Esophagus muscularis mucosa (tissue), 4 donors: Measurements from ENCODE around the gene LILRB2. TPM values are rescaled to one million over a fixed set of nuclear protein-coding genes. Genes with fewer than 3 reads are reported as not detected.
"Not testable (repeated sequence)": the region's sequence is repeated elsewhere in the genome, so short reads cannot be mapped to it uniquely, and the experiment has no call there.

Experiments
- DNase-seq: peaks from one replicate; pipeline ENCODE4 v3.0.0-alpha.2; 2017; ENCODE audit errors: extremely low spot score
- H3K27ac ChIP-seq, 4 donors: fragments of 200-600 bp; sonication (generic); replicated peaks in 1 of 4; 1 replicate in 3 of 4; 2 replicates in 1 of 4; pipeline ENCODE4 v1.5.1; 2016 to 2019; ENCODE audit warnings: mild to moderate bottlenecking in 1 of 4
- H3K27me3 ChIP-seq, 4 donors: fragments of 200-600 bp; sonication (generic); one replicate each; pipeline versions ENCODE4 v1.5.1 to v1.6.0; 2016 to 2019
- H3K36me3 ChIP-seq, 4 donors: fragments of 200-600 bp; sonication (generic); one replicate each; pipeline ENCODE4 v1.5.1; 2016 to 2019
- H3K4me1 ChIP-seq, 4 donors: fragments of 200-600 bp; sonication (generic); one replicate each; pipeline ENCODE4 v1.5.1; 2016 to 2019
- H3K4me3 ChIP-seq, 4 donors: fragments of 200-600 bp; sonication (generic); 1 replicate in 2 of 4; 2 replicates in 2 of 4; pipeline ENCODE4 v1.5.1; 2016 to 2019; ENCODE audit warnings: mild to moderate bottlenecking in 4 of 4, moderate library complexity in 1 of 4
- H3K9me3 ChIP-seq, 4 donors: fragments of 200-600 bp; sonication (generic); 1 replicate in 3 of 4; 2 replicates in 1 of 4; pipeline ENCODE4 v1.5.1; 2016 to 2019
- EP300 ChIP-seq: sonication (generic); formaldehyde crosslinking; IDR thresholded peaks from one replicate; pipeline ENCODE4 v1.6.1; 2017; ENCODE audit warnings: antibody characterized with exemption
- POLR2A ChIP-seq: fragments of 450-650 bp; IDR thresholded peaks from one replicate; pipeline ENCODE4 v1.6.1; 2017; ENCODE audit warnings: antibody characterized with exemption, moderate library complexity, mild to moderate bottlenecking, low read depth
- POLR2AphosphoS5 ChIP-seq, 2 donors: sonication (generic); formaldehyde crosslinking; IDR thresholded peaks; one replicate each; pipeline ENCODE4 v1.6.1; 2017; ENCODE audit warnings: antibody characterized with exemption in 2 of 2
- WGBS: methylation state at CpG from one replicate; pipeline ENCODE4 v1.1.5; 2018; 5-methylcytosine and 5-hydroxymethylcytosine counted together
- intact Hi-C: fragments of 100-400 bp; cut with DNase I; formaldehyde crosslinking; loops from one replicate; pipeline ENCODE4 v1.15.1; 2023
- total RNA-seq, 4 donors: library from RNA; depleted of rRNA; stranded (reverse); fragments of >200 nt; gene quantifications; one replicate each; pipeline versions ENCODE4 v1.1.0 to v1.2.1, GENCODE V29; 2016
- TF ChIP-seq, protein P1 (sequence below), 3 experiments: fragments of 200-600 bp in 2 of 3; fragments of 450-650 bp in 1 of 3; sonication (generic) in 2 of 3; IDR thresholded peaks; one replicate each; pipeline ENCODE4 v1.5.1; 2017 to 2019; ENCODE audit warnings: antibody characterized with exemption in 3 of 3, mild to moderate bottlenecking in 2 of 3, moderate library complexity in 1 of 3

The LILRB2 gene
- total RNA-seq, 4 donors from 2014 or later, result 2.1 to 5.6 (median 2.6) TPM

DNA sequence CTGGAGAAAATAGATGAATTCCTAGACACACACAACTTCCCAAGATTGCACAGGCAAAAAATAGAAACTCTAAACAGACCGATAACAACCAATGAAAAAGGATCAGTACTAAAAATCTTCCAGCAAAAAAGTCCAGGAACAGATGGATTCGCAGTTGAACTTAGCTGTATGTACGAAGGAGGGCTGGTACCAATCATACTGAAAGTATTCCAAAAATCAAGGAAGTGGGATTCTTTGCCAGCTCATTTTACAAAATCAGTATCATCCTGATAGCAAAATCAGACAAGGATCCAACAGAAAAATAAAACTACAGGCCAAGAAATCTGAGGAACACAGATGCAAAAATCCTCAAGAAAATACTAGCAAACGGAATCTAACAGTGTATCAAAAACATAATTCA, 6.5 kb upstream of the LILRB2 start:
- no peak for TF ChIP-seq POLR2A
- no peak for TF ChIP-seq EP300
- no peak for TF ChIP-seq POLR2AphosphoS5 (IDR thresholded peaks at IDR 0.05)
- TF ChIP-seq, protein P1, sequence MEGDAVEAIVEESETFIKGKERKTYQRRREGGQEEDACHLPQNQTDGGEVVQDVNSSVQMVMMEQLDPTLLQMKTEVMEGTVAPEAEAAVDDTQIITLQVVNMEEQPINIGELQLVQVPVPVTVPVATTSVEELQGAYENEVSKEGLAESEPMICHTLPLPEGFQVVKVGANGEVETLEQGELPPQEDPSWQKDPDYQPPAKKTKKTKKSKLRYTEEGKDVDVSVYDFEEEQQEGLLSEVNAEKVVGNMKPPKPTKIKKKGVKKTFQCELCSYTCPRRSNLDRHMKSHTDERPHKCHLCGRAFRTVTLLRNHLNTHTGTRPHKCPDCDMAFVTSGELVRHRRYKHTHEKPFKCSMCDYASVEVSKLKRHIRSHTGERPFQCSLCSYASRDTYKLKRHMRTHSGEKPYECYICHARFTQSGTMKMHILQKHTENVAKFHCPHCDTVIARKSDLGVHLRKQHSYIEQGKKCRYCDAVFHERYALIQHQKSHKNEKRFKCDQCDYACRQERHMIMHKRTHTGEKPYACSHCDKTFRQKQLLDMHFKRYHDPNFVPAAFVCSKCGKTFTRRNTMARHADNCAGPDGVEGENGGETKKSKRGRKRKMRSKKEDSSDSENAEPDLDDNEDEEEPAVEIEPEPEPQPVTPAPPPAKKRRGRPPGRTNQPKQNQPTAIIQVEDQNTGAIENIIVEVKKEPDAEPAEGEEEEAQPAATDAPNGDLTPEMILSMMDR (IDR thresholded peaks at IDR 0.05), result no peak
- no peak overlapping the region for H3K27ac ChIP-seq
- DNase-seq, result no peak
- peaks cover 0 to 38% (median 0%) of the 10 kb centered on the region in 4 donors for H3K27me3 ChIP-seq
- WGBS, result 60% methylated on average over 4 of the region's 4 CpGs
- intact Hi-C loops, result no loop called here
- H3K36me3 ChIP-seq, result no peaks in the 10 kb centered on the region
- H3K4me3 ChIP-seq, result no peak overlapping the region
- no peaks in the 10 kb centered on the region for H3K9me3 ChIP-seq
- H3K4me1 ChIP-seq, result peaks cover 0 to 4% (median 0%) of the 10 kb centered on the region in 4 donors

DNA sequence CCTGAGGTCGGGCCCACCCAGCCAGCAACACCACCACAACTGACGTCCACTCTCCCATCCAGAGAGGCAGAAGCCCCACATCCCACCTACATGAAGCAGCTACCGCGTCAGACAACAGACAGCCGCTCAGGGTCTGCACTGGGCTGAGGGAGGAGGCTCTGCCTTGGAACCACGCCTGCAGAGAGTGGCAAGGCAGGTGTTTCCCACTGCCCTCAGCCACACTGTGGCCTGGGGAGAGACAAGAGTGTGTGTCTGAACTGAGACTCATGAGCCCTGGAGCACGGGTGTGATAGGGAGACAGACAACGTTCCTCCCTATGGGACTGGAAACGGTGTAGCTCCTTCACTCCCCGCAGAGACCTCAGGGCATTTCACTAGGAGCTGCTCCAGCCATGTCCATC, 5.4 kb upstream of the LILRB2 start:
- H3K4me3 ChIP-seq, DNase-seq, H3K4me1 ChIP-seq, H3K36me3 ChIP-seq, H3K27ac ChIP-seq, intact Hi-C loops, H3K9me3 ChIP-seq: not testable (repeated sequence)
- 75% methylated on average over 2 of the region's 10 CpGs for WGBS
- H3K27me3 ChIP-seq, result peaks cover 0 to 49% (median 0%) of the 10 kb centered on the region in 4 donors

DNA sequence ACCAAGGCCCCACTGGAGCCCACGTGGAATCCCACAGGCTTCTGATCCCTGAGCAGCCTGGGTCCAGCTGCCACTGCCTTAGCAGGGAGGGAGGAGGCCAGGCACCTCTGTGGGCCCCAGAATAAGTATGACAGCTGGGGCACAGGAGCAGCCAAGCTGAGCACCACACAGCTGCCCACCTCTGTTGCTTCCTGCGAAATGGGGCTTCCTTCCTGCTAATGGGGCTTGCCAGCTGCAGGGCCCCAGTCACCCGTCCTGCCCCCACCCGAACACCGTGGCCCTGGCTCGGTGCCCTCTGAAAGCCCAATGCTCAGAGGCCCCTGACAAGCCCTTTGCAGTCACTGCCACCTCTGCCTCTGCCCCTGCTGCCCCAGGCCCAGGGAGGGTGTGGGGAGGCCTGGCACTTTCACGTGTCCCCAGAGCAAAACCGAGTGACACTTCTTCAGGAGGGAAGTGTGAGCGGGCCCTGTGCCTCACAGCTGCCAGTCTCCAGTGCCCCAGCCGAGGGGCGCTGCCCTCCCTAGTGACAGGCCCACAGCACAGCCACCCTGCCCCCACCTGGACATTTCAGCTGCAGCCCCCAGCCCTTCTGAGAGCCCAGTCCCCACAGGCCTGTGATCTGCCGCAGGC, 4.6 kb upstream of the LILRB2 start:
- peaks cover 0 to 52% (median 0%) of the 10 kb centered on the region in 4 donors for H3K27me3 ChIP-seq
- H3K9me3 ChIP-seq, intact Hi-C loops, DNase-seq, H3K4me1 ChIP-seq, H3K4me3 ChIP-seq, H3K27ac ChIP-seq, H3K36me3 ChIP-seq: not testable (repeated sequence)
- WGBS, result 71% methylated on average over 7 of the region's 12 CpGs

DNA sequence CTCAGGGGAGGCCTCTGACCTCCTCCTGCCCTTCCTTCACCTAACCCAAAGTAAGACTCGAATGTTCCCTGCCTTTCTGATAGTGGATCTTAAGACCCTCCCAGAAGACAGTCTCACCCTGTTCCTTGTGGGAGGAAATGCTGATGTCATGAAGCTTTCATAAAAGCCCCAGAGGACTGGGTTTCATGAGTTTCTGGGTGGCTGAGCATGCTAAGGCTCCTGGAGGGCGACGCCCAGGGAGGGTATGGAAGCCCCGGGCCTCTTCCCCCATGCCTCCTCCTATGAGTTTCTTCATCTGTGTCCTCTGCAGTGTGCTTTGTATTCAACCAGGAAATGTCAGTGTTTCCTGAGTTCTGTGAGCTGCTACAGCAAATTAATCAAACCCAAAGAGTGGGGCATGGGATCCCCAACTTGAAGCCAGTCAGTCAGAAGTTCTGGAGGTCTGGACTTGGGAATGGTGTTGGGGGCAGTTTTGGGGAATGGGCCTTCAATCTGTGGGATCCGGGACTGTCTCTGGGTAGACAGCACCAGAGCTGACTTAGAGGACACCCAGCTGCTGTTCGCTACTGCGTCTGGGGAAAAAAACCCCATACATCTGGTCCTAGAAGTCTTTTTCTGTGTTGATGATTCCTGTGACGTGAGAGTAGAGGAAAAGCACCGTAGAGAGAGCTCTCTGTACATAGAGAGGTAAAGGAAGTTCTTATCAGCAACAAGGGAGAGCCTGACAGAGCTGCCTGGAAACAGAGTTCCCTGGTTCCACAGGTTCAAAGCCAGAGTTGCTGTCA, 2.0 kb upstream of the LILRB2 start:
- peaks cover 0 to 69% (median 0%) of the 10 kb centered on the region in 4 donors for H3K27me3 ChIP-seq
- H3K36me3 ChIP-seq, result no peaks in the 10 kb centered on the region
- H3K4me3 ChIP-seq, result no peak overlapping the region
- H3K9me3 ChIP-seq, result no peaks in the 10 kb centered on the region
- no peak for TF ChIP-seq POLR2AphosphoS5 (IDR thresholded peaks at IDR 0.05)
- TF ChIP-seq EP300, result no peak
- TF ChIP-seq, protein P1 (IDR thresholded peaks at IDR 0.05), result no peak
- no peak for TF ChIP-seq POLR2A
- WGBS, result 34% methylated on average over 9 of the region's 9 CpGs
- intact Hi-C loops, result no loop called here
- no peak for DNase-seq
- no peak overlapping the region for H3K27ac ChIP-seq
- H3K4me1 ChIP-seq, result peaks cover 0 to 4% (median 0%) of the 10 kb centered on the region in 4 donors

DNA sequence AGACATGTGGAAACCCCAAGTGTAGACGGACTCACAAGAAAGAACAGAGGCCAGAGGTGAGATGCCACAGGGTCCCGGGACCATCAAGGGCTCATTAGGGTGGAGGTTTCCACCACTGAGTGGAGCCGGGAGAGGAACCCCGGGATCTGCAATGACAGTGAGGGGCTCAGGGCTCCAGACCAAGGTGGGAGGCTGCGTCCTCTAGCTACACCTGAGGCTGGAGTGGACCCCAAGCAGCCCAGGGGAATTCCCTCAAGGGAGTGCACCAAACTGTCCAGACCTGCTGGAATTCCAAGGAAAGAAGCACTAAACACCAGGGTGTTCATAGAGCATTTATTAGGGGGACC, 792 bp upstream of the LILRB2 start:
- not testable (repeated sequence) for H3K27ac ChIP-seq, H3K9me3 ChIP-seq, H3K4me1 ChIP-seq, H3K4me3 ChIP-seq, H3K36me3 ChIP-seq, DNase-seq
- intact Hi-C loops, result loop anchor here (2.0 kb wide), 1 partner anchor 305 kb away; no protein-coding TSS in a partner anchor
- peaks cover 0 to 79% (median 0%) of the 10 kb centered on the region in 4 donors for H3K27me3 ChIP-seq
- WGBS, result 85% methylated on average over 5 of the region's 5 CpGs

DNA sequence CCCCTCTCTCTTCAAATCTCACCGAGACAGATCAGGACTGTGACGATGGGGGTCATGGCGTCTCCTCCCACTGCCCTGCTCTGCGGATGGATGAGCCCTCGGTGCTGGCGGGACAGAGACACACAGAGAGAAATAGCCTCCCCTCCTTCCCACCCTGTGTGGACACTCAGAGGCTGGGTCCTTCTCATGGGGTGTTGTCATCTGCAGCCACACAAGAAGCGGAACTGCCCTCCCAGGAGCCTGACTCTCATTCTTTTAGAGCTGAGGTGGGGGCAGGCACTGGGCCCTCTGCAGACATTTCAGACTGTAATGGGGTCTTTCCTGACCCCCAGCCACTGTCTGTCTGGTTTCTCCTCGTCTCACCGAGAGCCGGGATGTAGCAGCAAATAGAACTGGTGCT, 469 bp downstream of the LILRB2 start:
- H3K9me3 ChIP-seq, H3K27ac ChIP-seq, H3K36me3 ChIP-seq, H3K4me1 ChIP-seq, DNase-seq: not testable (repeated sequence)
- H3K27me3 ChIP-seq, result peaks cover 0 to 84% (median 0%) of the 10 kb centered on the region in 4 donors
- intact Hi-C loops, result loop anchor here (2.0 kb wide), 1 partner anchor 306 kb away; no protein-coding TSS in a partner anchor
- 46% methylated on average over 9 of the region's 10 CpGs for WGBS
- peak overlapping the region in 2 of 4 donors; percentile 22 to 39 for H3K4me3 ChIP-seq

DNA sequence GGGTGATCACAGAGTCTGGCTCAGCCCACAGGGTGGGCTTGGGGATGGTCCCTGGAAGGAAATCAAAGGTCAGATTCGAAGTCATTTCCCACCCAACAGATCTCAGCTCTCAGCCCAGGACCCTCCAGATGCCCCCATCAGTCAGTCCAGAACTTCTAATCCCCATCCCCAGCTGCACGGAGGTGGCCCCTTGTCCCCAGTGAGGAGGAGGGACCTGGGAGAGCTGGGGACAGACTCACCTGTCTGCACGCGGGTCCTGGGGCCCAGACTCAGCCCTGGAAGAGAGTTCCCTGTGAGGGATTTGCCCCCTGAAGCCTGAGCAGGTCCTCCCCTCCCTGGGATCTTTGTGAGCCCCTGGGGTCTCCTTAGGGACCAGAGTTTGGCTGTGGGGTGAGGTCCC, 885 bp downstream of the LILRB2 start:
- 42% methylated on average over 4 of the region's 4 CpGs for WGBS

More for the DNA sequence above, 885 bp downstream of the LILRB2 start:
- intact Hi-C loops, result loop anchor here (2.0 kb wide), 1 partner anchor 307 kb away; no protein-coding TSS in a partner anchor
- Histone ChIP-seq H3K27me3 (peaks cover 0 to 88% (median 0%) of the 10 kb centered on the region in 4 donors), H3K4me3 (peak overlapping the region in 2 of 4 donors; percentile 2 to 22)
- not testable (repeated sequence) for H3K4me1 ChIP-seq, H3K27ac ChIP-seq, DNase-seq, H3K9me3 ChIP-seq, H3K36me3 ChIP-seq
